Endothelial cell of umbilical vein (primary cell): Measurements from ENCODE around the gene THSD4. TPM values are rescaled to one million over a fixed set of nuclear protein-coding genes. Genes with fewer than 3 reads are reported as not detected.

Experiments
- BruUV-seq: library from RNA; stranded (reverse); fragments of 400-500 nt; replicated peaks from 2 replicates; lab custom pipeline; 2021; lab: Mats Ljungman, UMichigan
- CTCF ChIA-PET: fragments of 300-600, 350-600 bp; sonication (Branson Sonifier 250); formaldehyde crosslinking; loops from one replicate; lab custom pipeline; 2021; ENCODE audit warnings: antibody characterized with exemption, inconsistent platforms; lab: Charles Lee
- POLR2A ChIA-PET: fragments of 300-600, 350-600 bp; sonication (Branson Sonifier 250); formaldehyde crosslinking; loops from one replicate; lab custom pipeline; 2021; ENCODE audit warnings: antibody characterized with exemption, inconsistent platforms; lab: Charles Lee
- DNase-seq: peaks from one replicate; pipeline ENCODE4 v3.0.0-alpha.2; 2011; ENCODE audit warnings: low read depth, low spot score
- FAIRE-seq: peaks from 2 replicates; lab custom pipeline; 2011; peaks lifted over from hg19 to GRCh38; lab: Jason Lieb, UNC
- H2AFZ ChIP-seq: 2 replicates; pipeline ENCODE4 v1.6.0; 2012; ENCODE audit warnings: low read depth, low read length, control low read depth, inconsistent platforms
- H3K27ac ChIP-seq: 2 replicates; pipeline ENCODE4 v1.5.1; 2011; ENCODE audit warnings: low read depth, mild to moderate bottlenecking, control low read depth, low read length, moderate library complexity; ENCODE audit not compliant: insufficient read depth
- H3K27me3 ChIP-seq, 2 experiments: 2 replicates each; pipeline versions ENCODE4 v1.6.0 to v1.6.1; 2011; ENCODE audit warnings: low read length in 2 of 2, mixed read lengths in 1 of 2; ENCODE audit not compliant: control insufficient read depth in 2 of 2, insufficient read depth in 2 of 2
- H3K36me3 ChIP-seq, 2 experiments: 2 replicates in 1 of 2; 3 replicates in 1 of 2; pipeline ENCODE4 v1.5.1; 2011; ENCODE audit warnings: low read length in 2 of 2, mild to moderate bottlenecking in 1 of 2, moderate library complexity in 1 of 2; ENCODE audit not compliant: control insufficient read depth in 2 of 2, insufficient read depth in 2 of 2; ENCODE audit errors: extremely low read depth in 1 of 2
- H3K4me1 ChIP-seq: 3 replicates; pipeline ENCODE4 v1.5.1; 2011; ENCODE audit warnings: mild to moderate bottlenecking, low read length; ENCODE audit not compliant: control insufficient read depth, insufficient read depth; ENCODE audit errors: extremely low read depth
- H3K4me2 ChIP-seq: 2 replicates; pipeline ENCODE4 v1.6.1; 2011; ENCODE audit warnings: low read length, control low read depth, mixed read lengths; ENCODE audit not compliant: insufficient read depth
- H3K4me3 ChIP-seq, 3 experiments: fragments of 200-600 bp in 1 of 3; sonication (generic), shearing (Covaris generic) in 1 of 3; replicated peaks in 1 of 3; 2 replicates each; pipeline ENCODE4 v1.5.1; 2011 to 2016; ENCODE audit warnings: control low read depth in 3 of 3, low read length in 3 of 3, mild to moderate bottlenecking in 2 of 3, inconsistent platforms in 1 of 3, low read depth in 1 of 3, moderate library complexity in 1 of 3; ENCODE audit not compliant: insufficient read depth in 1 of 3
- H3K79me2 ChIP-seq: 2 replicates; pipeline ENCODE4 v1.6.0; 2012; ENCODE audit warnings: low read length, inconsistent platforms; ENCODE audit not compliant: control insufficient read depth, insufficient read depth
- H3K9ac ChIP-seq: replicated peaks from 2 replicates; pipeline ENCODE3; 2011; ENCODE audit warnings: low read length, control low read depth; ENCODE audit not compliant: insufficient read depth; ENCODE audit errors: extremely low read depth
- H3K9me1 ChIP-seq: replicated peaks from 3 replicates; pipeline ENCODE4 v1.6.0; 2011; ENCODE audit warnings: mild to moderate bottlenecking, low read length; ENCODE audit not compliant: control insufficient read depth, insufficient read depth; ENCODE audit errors: extremely low read depth
- H3K9me3 ChIP-seq: replicated peaks from 2 replicates; pipeline ENCODE4 v1.5.1; 2012; ENCODE audit warnings: low read length, inconsistent platforms; ENCODE audit not compliant: control insufficient read depth, insufficient read depth
- H4K20me1 ChIP-seq: replicated peaks from 2 replicates; pipeline ENCODE3; 2011; ENCODE audit warnings: mild to moderate bottlenecking, low read length; ENCODE audit not compliant: control insufficient read depth, insufficient read depth; ENCODE audit errors: extremely low read depth
- EZH2 ChIP-seq: IDR thresholded peaks from 2 replicates; pipeline ENCODE4 v1.6.1; 2012; ENCODE audit warnings: borderline replicate concordance, low read depth, mild to moderate bottlenecking, moderate library complexity, low read length, inconsistent platforms; ENCODE audit not compliant: severe bottlenecking
- FOS ChIP-seq: IDR thresholded peaks from 2 replicates; pipeline ENCODE4 v1.6.1; 2011; ENCODE audit warnings: mild to moderate bottlenecking, low read length, moderate library complexity, borderline replicate concordance; ENCODE audit not compliant: insufficient read depth
- GATA2 ChIP-seq: IDR thresholded peaks from 2 replicates; pipeline ENCODE4 v1.7.0; 2011; ENCODE audit warnings: low read depth, mild to moderate bottlenecking, moderate library complexity, mixed read lengths, low read length; ENCODE audit not compliant: insufficient read length, insufficient read depth
- JUN ChIP-seq: IDR thresholded peaks from 2 replicates; pipeline ENCODE4 v1.6.1; 2011; ENCODE audit warnings: borderline replicate concordance, low read depth; ENCODE audit not compliant: insufficient read length, insufficient read depth
- MYC ChIP-seq: IDR thresholded peaks from one replicate; pipeline ENCODE4 v1.6.1; 2011; ENCODE audit warnings: mild to moderate bottlenecking, low read depth, low read length
- POLR2A ChIP-seq: IDR thresholded peaks from 2 replicates; pipeline ENCODE4 v1.6.1; 2012; ENCODE audit warnings: low read depth, mild to moderate bottlenecking, control low read depth, low read length
- POLR2AphosphoS5 ChIP-seq: IDR thresholded peaks from 2 replicates; pipeline ENCODE4 v1.6.1; 2012; ENCODE audit warnings: low read depth, mild to moderate bottlenecking, control low read depth, low read length, moderate library complexity; ENCODE audit not compliant: insufficient read depth
- dilution Hi-C: fragments of 300-500 bp; cut with MboI; formaldehyde crosslinking; loops from one replicate; pipeline ENCODE4 v1.15.0; 2019; ENCODE audit warnings: low sequenced_read_pairs; ENCODE audit not compliant: extremely low pct_ligation_motif_present
- intact Hi-C: fragments of 100-400 bp; cut with micrococcal nuclease; formaldehyde crosslinking; loops from one replicate; pipeline ENCODE4 v1.10.0; 2022
- polyA plus RNA-seq, 4 experiments: library from polyadenylated mRNA; depleted of rRNA in 3 of 4; stranded (reverse) in 3 of 4; unstranded in 1 of 4; fragments of >200 nt; gene quantifications; 2 replicates each; pipeline versions ENCODE4 v1.2.1 to v1.2.3, GENCODE V29; 2011 to 2012; ENCODE audit warnings: missing spikeins in 1 of 4
- total RNA-seq: library from RNA; stranded (reverse); gene quantifications from 2 replicates; pipeline ENCODE4 v1.2.3, GENCODE V29; 2021
- TF ChIP-seq, protein P1 (sequence below): IDR thresholded peaks from 2 replicates; pipeline ENCODE4 v1.6.1; 2011; ENCODE audit not compliant: insufficient read depth, insufficient read length
- TF ChIP-seq, protein P2 (sequence below), 2 donors: IDR thresholded peaks; 1 replicate in 1 of 2; 2 replicates in 1 of 2; pipeline ENCODE4 v1.5.1; 2011; ENCODE audit warnings: low read length in 2 of 2, mild to moderate bottlenecking in 2 of 2, moderate library complexity in 2 of 2, control low read depth in 1 of 2, inconsistent platforms in 1 of 2, low read depth in 1 of 2; ENCODE audit not compliant: insufficient read depth in 1 of 2; ENCODE audit errors: extremely low read depth in 1 of 2

The THSD4 gene
- total and polyA plus RNA-seq, 2 donors (not counting 3 experiments of a cell fraction or from before 2014, with no cell fraction given): 9.9 to 25.4 TPM

DNA sequence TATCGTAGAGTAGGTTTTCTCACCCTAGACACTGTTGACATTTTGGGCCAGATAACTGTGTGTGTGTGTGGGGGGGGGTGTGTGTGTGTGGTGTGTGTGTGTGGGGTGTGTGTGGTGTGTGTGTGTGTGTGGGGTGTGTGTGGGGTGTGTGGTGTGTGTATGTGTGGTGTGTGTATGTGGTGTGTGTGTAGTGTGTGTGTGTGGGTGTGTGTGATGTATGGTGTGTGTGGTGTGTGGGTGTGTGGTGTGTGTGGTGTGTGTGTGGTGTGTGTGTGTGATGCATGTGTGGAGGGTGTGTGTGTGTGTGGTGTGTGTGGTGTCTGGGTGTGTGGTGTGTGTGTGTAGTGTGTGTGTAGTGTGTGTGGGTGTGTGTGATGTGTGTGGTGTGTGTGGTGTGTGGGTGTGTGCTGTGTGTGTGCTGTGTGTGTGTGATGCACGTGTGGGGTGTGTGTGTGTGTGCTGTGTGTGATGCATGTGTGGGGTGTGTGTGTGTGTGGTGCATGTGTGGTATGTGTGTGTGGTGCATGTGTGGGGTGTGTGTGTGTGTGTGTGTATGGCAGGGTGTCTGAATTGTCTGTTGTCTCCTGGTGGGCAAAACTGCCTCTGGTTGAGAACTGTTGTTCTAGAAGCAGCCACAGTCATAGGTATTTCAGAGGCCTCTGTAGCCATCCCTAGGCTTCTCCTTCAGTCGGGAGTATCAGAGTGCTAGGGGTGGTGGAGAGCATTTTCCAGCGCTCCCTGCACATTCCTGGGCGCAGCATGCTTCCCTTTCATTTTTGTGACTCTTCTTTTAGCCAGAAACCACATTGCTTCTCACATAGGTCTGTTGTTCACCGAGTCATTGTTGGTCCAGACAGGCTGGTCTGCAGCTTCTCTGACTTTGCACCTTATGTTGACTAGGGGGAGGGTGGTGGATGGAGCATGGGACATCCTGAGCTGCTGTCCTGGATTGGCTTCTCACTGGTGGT is 84.4 kb downstream of the THSD4 start:
- H3K9me1 ChIP-seq: no peaks in the 10 kb centered on the region
- H3K36me3 ChIP-seq: no peaks in the 10 kb centered on the region
- no peak overlapping the region for H3K27ac ChIP-seq
- DNase-seq: no peak
- no peak overlapping the region for H3K9ac ChIP-seq
- no peak overlapping the region for H3K4me2 ChIP-seq
- H4K20me1 ChIP-seq: no peaks in the 10 kb centered on the region
- H3K9me3 ChIP-seq: no peaks in the 10 kb centered on the region
- no peak overlapping the region for H2AFZ ChIP-seq
- dilution Hi-C loops: no loop called here
- no peaks in the 10 kb centered on the region for H3K27me3 ChIP-seq
- ChIA-PET CTCF (no interaction called here), POLR2A (no interaction called here)
- H3K4me3 ChIP-seq: no peak overlapping the region
- FAIRE-seq: peak; percentile 88
- H3K4me1 ChIP-seq: no peaks in the 10 kb centered on the region
- H3K79me2 ChIP-seq: no peaks in the 10 kb centered on the region
- intact Hi-C loops: no loop called here
- no TSS peak for BruUV-seq
- TF ChIP-seq MYC: no peak
- TF ChIP-seq GATA2: no peak
- TF ChIP-seq, protein P1, sequence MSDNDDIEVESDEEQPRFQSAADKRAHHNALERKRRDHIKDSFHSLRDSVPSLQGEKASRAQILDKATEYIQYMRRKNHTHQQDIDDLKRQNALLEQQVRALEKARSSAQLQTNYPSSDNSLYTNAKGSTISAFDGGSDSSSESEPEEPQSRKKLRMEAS: no peak
- TF ChIP-seq EZH2: no peak
- TF ChIP-seq POLR2AphosphoS5: no peak
- TF ChIP-seq JUN: no peak
- no peak for TF ChIP-seq POLR2A
- TF ChIP-seq, protein P2, sequence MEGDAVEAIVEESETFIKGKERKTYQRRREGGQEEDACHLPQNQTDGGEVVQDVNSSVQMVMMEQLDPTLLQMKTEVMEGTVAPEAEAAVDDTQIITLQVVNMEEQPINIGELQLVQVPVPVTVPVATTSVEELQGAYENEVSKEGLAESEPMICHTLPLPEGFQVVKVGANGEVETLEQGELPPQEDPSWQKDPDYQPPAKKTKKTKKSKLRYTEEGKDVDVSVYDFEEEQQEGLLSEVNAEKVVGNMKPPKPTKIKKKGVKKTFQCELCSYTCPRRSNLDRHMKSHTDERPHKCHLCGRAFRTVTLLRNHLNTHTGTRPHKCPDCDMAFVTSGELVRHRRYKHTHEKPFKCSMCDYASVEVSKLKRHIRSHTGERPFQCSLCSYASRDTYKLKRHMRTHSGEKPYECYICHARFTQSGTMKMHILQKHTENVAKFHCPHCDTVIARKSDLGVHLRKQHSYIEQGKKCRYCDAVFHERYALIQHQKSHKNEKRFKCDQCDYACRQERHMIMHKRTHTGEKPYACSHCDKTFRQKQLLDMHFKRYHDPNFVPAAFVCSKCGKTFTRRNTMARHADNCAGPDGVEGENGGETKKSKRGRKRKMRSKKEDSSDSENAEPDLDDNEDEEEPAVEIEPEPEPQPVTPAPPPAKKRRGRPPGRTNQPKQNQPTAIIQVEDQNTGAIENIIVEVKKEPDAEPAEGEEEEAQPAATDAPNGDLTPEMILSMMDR (IDR thresholded peaks at IDR 0.05; ENCODE audit: extremely low read depth in 1 of 2, insufficient read depth in 1 of 2, low read depth in 1 of 2, low read length in 2 of 2): no peak
- no peak for TF ChIP-seq FOS
